ENCODE measurements around the gene CHST9.

Gene CHST9

DNA sequence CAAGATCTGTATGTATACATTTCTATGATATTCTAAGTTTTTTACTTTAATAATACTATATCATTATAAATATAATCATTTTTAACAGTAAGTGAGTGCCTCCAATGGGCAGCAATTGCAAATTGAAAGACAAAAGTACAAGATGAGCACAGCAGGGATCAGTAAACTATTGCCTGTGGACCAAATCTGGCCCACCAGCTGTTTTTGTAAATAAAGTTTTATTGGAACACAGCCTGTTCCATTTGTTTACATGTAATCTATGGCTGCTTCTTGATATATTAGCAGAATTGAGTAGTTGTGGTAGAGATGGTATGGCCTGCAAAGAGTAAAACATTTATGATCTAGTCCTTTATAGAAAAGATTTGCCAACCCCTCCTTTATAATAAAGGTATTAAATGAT, 43.2 kb downstream of the CHST9 start:
- Histone ChIP-seq H2AFZ (ENCODE audit: low read length) (no peak overlapping the region), H3K36me3 (ENCODE audit: insufficient read depth, low read length) (no peaks in the 10 kb centered on the region), H3K27ac (ENCODE audit: low read depth, low read length, poor library complexity, severe bottlenecking) (no peak overlapping the region), H4K20me1 (ENCODE audit: insufficient read depth, low read length) (no peaks in the 10 kb centered on the region), H3F3A (ENCODE audit: insufficient read depth, low read length) (no peaks in the 10 kb centered on the region), H3K27me3 (ENCODE audit: insufficient read depth, low read length) (no peaks in the 10 kb centered on the region), H3K9ac (ENCODE audit: low read length) (no peak overlapping the region), H3K79me2 (ENCODE audit: insufficient read depth, low read length) (no peaks in the 10 kb centered on the region), H3K4me1 (ENCODE audit: insufficient read depth, low read length, severe bottlenecking) (no peaks in the 10 kb centered on the region), H3K9me2 (ENCODE audit: low read depth, low read length) (no peaks in the 10 kb centered on the region), H3K4me3 (ENCODE audit: low read depth, low read length, poor library complexity, severe bottlenecking) (no peak overlapping the region), H3K4me2 (ENCODE audit: low read length) (no peak overlapping the region), H3K9me3 (ENCODE audit: low read length) (no peaks in the 10 kb centered on the region)
- TF ChIP-seq EZH2 (IDR thresholded peaks at IDR 0.05; ENCODE audit: borderline replicate concordance, low read length): no peak
- TF ChIP-seq, protein P1, sequence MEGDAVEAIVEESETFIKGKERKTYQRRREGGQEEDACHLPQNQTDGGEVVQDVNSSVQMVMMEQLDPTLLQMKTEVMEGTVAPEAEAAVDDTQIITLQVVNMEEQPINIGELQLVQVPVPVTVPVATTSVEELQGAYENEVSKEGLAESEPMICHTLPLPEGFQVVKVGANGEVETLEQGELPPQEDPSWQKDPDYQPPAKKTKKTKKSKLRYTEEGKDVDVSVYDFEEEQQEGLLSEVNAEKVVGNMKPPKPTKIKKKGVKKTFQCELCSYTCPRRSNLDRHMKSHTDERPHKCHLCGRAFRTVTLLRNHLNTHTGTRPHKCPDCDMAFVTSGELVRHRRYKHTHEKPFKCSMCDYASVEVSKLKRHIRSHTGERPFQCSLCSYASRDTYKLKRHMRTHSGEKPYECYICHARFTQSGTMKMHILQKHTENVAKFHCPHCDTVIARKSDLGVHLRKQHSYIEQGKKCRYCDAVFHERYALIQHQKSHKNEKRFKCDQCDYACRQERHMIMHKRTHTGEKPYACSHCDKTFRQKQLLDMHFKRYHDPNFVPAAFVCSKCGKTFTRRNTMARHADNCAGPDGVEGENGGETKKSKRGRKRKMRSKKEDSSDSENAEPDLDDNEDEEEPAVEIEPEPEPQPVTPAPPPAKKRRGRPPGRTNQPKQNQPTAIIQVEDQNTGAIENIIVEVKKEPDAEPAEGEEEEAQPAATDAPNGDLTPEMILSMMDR (IDR thresholded peaks at IDR 0.05; ENCODE audit: low read length): no peak

DNA sequence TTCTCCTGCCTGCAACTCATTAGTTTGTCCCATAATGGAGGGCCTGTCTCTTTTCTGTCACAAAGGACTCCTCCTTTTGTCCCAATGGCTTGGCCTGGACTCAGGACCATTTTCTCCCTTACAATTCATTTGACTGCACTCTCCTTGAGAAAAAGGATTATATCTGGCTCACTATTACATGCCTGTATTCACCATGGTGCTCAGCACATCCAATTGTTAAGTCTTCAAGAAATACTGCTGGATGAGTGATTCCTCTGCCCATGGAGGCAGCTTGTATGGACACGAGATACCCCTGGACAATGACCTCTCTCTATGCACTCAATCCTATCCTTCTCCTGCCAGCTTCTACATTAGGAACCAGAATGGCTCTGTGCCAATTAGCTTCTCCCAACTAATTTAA, 47.0 kb downstream of the CHST9 start:
- Histone ChIP-seq H2AFZ (ENCODE audit: low read length) (no peak overlapping the region), H3K4me1 (ENCODE audit: insufficient read depth, low read length, severe bottlenecking) (no peaks in the 10 kb centered on the region), H4K20me1 (ENCODE audit: insufficient read depth, low read length) (no peaks in the 10 kb centered on the region), H3K79me2 (ENCODE audit: insufficient read depth, low read length) (no peaks in the 10 kb centered on the region), H3K4me2 (ENCODE audit: low read length) (no peak overlapping the region), H3K9me3 (ENCODE audit: low read length) (no peaks in the 10 kb centered on the region), H3K27ac (ENCODE audit: low read depth, low read length, poor library complexity, severe bottlenecking) (no peak overlapping the region), H3F3A (ENCODE audit: insufficient read depth, low read length) (no peaks in the 10 kb centered on the region), H3K36me3 (ENCODE audit: insufficient read depth, low read length) (no peaks in the 10 kb centered on the region), H3K4me3 (ENCODE audit: low read depth, low read length, poor library complexity, severe bottlenecking) (no peak overlapping the region), H3K9ac (ENCODE audit: low read length) (no peak overlapping the region), H3K27me3 (ENCODE audit: insufficient read depth, low read length) (no peaks in the 10 kb centered on the region), H3K9me2 (ENCODE audit: low read depth, low read length) (no peaks in the 10 kb centered on the region)
- no peak for TF ChIP-seq EZH2 (IDR thresholded peaks at IDR 0.05; ENCODE audit: borderline replicate concordance, low read length)
- TF ChIP-seq, protein P1 (IDR thresholded peaks at IDR 0.05; ENCODE audit: low read length): no peak

DNA sequence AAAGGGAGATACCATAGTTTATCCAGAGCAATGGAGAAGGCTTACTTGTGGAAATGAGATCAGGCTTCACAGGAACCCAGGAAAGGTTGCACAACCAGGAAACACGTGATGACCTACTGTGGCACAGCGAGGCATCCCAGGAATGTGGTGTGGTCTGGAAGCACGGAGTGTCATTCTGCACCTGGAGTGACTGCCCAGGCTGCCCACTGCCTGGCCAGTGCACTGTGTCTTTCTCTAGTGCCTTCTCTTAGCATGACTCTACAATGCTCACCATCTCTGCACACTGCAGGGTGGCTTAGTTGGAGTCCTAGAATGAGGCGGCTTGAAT, 48.9 kb downstream of the CHST9 start:
- Histone ChIP-seq H2AFZ (ENCODE audit: low read length) (no peak overlapping the region), H3K9me3 (ENCODE audit: low read length) (no peaks in the 10 kb centered on the region), H3K4me1 (ENCODE audit: insufficient read depth, low read length, severe bottlenecking) (no peaks in the 10 kb centered on the region), H3K9ac (ENCODE audit: low read length) (no peak overlapping the region), H3K27me3 (ENCODE audit: insufficient read depth, low read length) (no peaks in the 10 kb centered on the region), H3F3A (ENCODE audit: insufficient read depth, low read length) (no peaks in the 10 kb centered on the region), H3K9me2 (ENCODE audit: low read depth, low read length) (no peaks in the 10 kb centered on the region), H3K4me3 (ENCODE audit: low read depth, low read length, poor library complexity, severe bottlenecking) (no peak overlapping the region), H3K4me2 (ENCODE audit: low read length) (no peak overlapping the region), H3K36me3 (ENCODE audit: insufficient read depth, low read length) (no peaks in the 10 kb centered on the region), H3K27ac (ENCODE audit: low read depth, low read length, poor library complexity, severe bottlenecking) (no peak overlapping the region), H3K79me2 (ENCODE audit: insufficient read depth, low read length) (no peaks in the 10 kb centered on the region), H4K20me1 (ENCODE audit: insufficient read depth, low read length) (no peaks in the 10 kb centered on the region)
- TF ChIP-seq, protein P1 (IDR thresholded peaks at IDR 0.05; ENCODE audit: low read length): no peak
- no peak for TF ChIP-seq EZH2 (IDR thresholded peaks at IDR 0.05; ENCODE audit: borderline replicate concordance, low read length)

Measured in OCI-LY1 (cell line).